GM23248 (cell line): Measurements from ENCODE around the gene CCL13. TPM values are rescaled to one million over a fixed set of nuclear protein-coding genes. Genes with fewer than 3 reads are reported as not detected.

ENCODE experiments used
- DNase-seq: peaks from one replicate; pipeline ENCODE4 v3.0.0-alpha.2; 2015
- H2AFZ ChIP-seq: fragments of 200-600 bp; sonication (generic); 2 replicates; pipeline ENCODE4 v1.6.1; 2016; ENCODE audit warnings: antibody characterized with exemption
- H3F3A ChIP-seq: fragments of 200-600 bp; sonication (generic); 2 replicates; pipeline ENCODE4 v1.6.1; 2016; ENCODE audit warnings: mild to moderate bottlenecking, antibody characterized with exemption, mixed run types; ENCODE audit not compliant: insufficient read depth
- H3K27ac ChIP-seq: fragments of 200-600 bp; sonication (generic); 2 replicates; pipeline ENCODE4 v1.5.1; 2016; ENCODE audit warnings: mild to moderate bottlenecking
- H3K27me3 ChIP-seq: fragments of 200-600 bp; sonication (generic); replicated peaks from 2 replicates; pipeline ENCODE4 v1.6.1; 2016; ENCODE audit warnings: mild to moderate bottlenecking; ENCODE audit not compliant: insufficient read depth
- H3K36me3 ChIP-seq: fragments of 200-600 bp; sonication (generic); 2 replicates; pipeline ENCODE4 v1.6.1; 2016; ENCODE audit warnings: low read depth, mild to moderate bottlenecking
- H3K4me1 ChIP-seq: fragments of 200-600 bp; sonication (generic); 2 replicates; pipeline ENCODE4 v1.6.1; 2016; ENCODE audit warnings: mild to moderate bottlenecking; ENCODE audit not compliant: insufficient read depth
- H3K4me2 ChIP-seq: fragments of 200-600 bp; sonication (generic); one replicate; pipeline ENCODE4 v1.6.1; 2016; ENCODE audit warnings: mild to moderate bottlenecking; ENCODE audit not compliant: unreplicated experiment
- H3K4me3 ChIP-seq: fragments of 200-600 bp; sonication (generic); 2 replicates; pipeline ENCODE4 v1.5.1; 2016; ENCODE audit warnings: mild to moderate bottlenecking
- H3K79me2 ChIP-seq: fragments of 200-600 bp; sonication (generic); 2 replicates; pipeline ENCODE4 v1.6.1; 2016; ENCODE audit warnings: mild to moderate bottlenecking; ENCODE audit not compliant: insufficient read depth
- H3K9ac ChIP-seq: fragments of 200-600 bp; sonication (generic); 2 replicates; pipeline ENCODE4 v1.6.1; 2016; ENCODE audit warnings: mild to moderate bottlenecking
- H3K9me2 ChIP-seq: fragments of 200-600 bp; sonication (generic); 2 replicates; pipeline ENCODE4 v1.6.1; 2016; ENCODE audit warnings: mixed run types, mild to moderate bottlenecking, moderate library complexity; ENCODE audit not compliant: insufficient read depth
- H3K9me3 ChIP-seq: fragments of 200-600 bp; sonication (generic); one replicate; pipeline ENCODE4 v1.6.1; 2017; ENCODE audit warnings: low read depth
- H4K20me1 ChIP-seq: fragments of 200-600 bp; sonication (generic); 2 replicates; pipeline ENCODE4 v1.6.0; 2016; ENCODE audit not compliant: insufficient read depth
- EZH2 ChIP-seq: fragments of 200-600 bp; sonication (generic); IDR thresholded peaks from 2 replicates; pipeline ENCODE4 v1.6.1; 2018; ENCODE audit warnings: antibody characterized with exemption, mild to moderate bottlenecking; ENCODE audit not compliant: insufficient read depth, poor library complexity, severe bottlenecking
- EZH2phosphoT487 ChIP-seq: fragments of 200-600 bp; sonication (generic); IDR thresholded peaks from 2 replicates; pipeline ENCODE4 v1.6.1; 2018; ENCODE audit warnings: antibody characterized with exemption, moderate library complexity, mild to moderate bottlenecking, low read depth; ENCODE audit not compliant: insufficient read depth
- whole genome bisulfite sequencing, 2 experiments: methylation state at CpG; one replicate each; pipeline ENCODE4 v1.1.6; 2015 to 2017; ENCODE audit warnings: low lambda C conversion rate in 2 of 2, low coverage in 1 of 2; ENCODE audit errors: missing lambda C conversion rate in 2 of 2; 5-methylcytosine and 5-hydroxymethylcytosine counted together
- in situ Hi-C: fragments of 300-500 bp; cut with MboI; formaldehyde crosslinking; loops from 2 replicates; pipeline ENCODE4 v1.15.0; 2020
- polyA plus RNA-seq: library from polyadenylated mRNA; unstranded; fragments of >200 nt; fragmentation: Nextera tagmentation; extraction: Ambion mirVana; gene quantifications from 2 replicates; pipeline ENCODE4 v1.2.1, GENCODE V29; 2016
- total RNA-seq: library from RNA; depleted of rRNA; stranded (reverse); fragments of >200 nt; shearing (Covaris generic); gene quantifications from 2 replicates; pipeline ENCODE4 v1.2.3, GENCODE V29; 2014

The CCL13 gene
- total and polyA plus RNA-seq, 2 experiments from 2014 or later: not detected

DNA sequence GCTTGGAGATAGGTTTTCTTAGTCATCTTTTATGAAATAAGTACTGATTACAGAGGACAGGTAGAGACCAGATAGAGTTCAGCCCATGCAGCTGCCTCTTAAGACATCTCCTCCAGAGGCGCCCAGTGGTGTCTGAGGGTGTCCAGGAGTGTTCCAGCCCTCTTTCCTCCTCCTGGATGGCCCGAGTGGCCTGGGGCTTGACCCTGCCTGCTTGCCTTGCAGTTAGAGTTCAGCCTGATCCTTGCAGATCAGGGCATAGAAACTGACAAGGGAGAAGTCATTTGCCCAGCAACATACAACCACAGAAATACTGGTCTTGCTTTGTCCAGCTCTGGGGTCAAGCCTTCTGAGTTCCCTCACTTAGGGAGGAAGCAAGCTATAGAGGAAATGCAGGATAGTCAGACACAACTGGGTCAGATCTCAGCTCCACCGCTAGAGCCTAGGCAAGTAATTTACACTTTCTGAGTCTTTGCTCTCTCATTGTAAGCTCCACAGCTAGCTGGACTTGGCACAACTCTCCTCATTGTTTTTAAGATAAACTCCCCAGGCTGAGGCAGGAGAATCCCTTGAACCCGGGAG lies 10.3 kb downstream of the CCL13 start:
- H3K9ac ChIP-seq: no peak overlapping the region
- 51 to 53% methylated on average over 4 of the region's 4 CpGs for WGBS, 2 experiments
- no peak overlapping the region for H3K27ac ChIP-seq
- in situ Hi-C loops: loop anchor here (10.0 kb wide), 1 partner anchor 172 kb away; no protein-coding TSS in a partner anchor
- H3K79me2 ChIP-seq: no peaks in the 10 kb centered on the region
- no peaks in the 10 kb centered on the region for H3F3A ChIP-seq
- H3K9me3 ChIP-seq: no peaks in the 10 kb centered on the region
- H3K4me3 ChIP-seq: no peak overlapping the region
- no peak overlapping the region for H2AFZ ChIP-seq
- H3K4me2 ChIP-seq: no peak overlapping the region
- no peak for TF ChIP-seq EZH2
- TF ChIP-seq EZH2phosphoT487: no peak
- H3K36me3 ChIP-seq: no peaks in the 10 kb centered on the region
- H3K4me1 ChIP-seq: no peaks in the 10 kb centered on the region
- H4K20me1 ChIP-seq: no peaks in the 10 kb centered on the region
- peaks cover 35% of the 10 kb centered on the region for H3K27me3 ChIP-seq
- no peak for DNase-seq
- H3K9me2 ChIP-seq: no peaks in the 10 kb centered on the region

DNA sequence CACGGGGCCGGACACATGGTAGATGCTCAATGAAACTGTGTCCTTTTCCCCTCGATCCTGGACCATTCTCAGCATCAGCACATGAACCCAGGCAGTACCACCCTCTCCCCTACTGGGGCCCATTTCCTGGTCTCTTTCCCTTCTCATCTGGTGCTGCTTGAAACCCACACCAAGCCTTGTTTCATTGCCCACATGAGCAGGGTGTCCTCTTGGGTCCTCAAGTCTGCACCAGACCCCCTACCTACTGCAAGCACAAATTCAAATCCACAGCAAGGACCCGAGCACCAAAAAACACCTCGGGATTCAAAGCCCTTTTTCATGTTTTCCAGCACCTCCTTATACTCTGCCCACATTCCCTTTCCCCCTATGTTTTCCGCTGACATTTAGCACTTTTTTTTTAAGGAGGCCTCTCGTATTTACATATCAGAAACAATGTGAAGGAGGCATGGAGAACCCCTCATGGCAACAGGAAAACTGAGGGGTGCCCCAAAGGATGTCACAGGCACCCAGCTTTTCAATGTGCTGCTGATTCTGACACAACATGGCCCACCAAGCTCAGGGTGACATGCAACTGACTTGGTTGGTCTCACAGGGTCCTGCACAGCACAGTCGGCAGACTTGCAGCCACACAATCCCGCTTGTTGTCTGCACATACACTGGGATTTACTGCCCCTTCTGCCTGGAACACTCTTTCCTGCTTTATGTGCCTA lies 11.4 kb downstream of the CCL13 start:
- H3K9ac ChIP-seq: no peak overlapping the region
- WGBS, 2 experiments: 23 to 27% methylated on average over 9 of the region's 9 CpGs
- H3K27me3 ChIP-seq: peaks cover 36% of the 10 kb centered on the region
- H3K79me2 ChIP-seq: no peaks in the 10 kb centered on the region
- no peak overlapping the region for H3K4me3 ChIP-seq
- no peaks in the 10 kb centered on the region for H3K9me3 ChIP-seq
- in situ Hi-C loops: loop anchor here (10.0 kb wide), 1 partner anchor 173 kb away; no protein-coding TSS in a partner anchor
- H2AFZ ChIP-seq: no peak overlapping the region
- H3F3A ChIP-seq: no peaks in the 10 kb centered on the region
- no peaks in the 10 kb centered on the region for H3K36me3 ChIP-seq
- H3K9me2 ChIP-seq: no peaks in the 10 kb centered on the region
- DNase-seq: no peak
- H3K4me1 ChIP-seq: no peaks in the 10 kb centered on the region
- no peak overlapping the region for H3K27ac ChIP-seq
- no peaks in the 10 kb centered on the region for H4K20me1 ChIP-seq
- TF ChIP-seq EZH2 (no peak), EZH2phosphoT487 (no peak)
- H3K4me2 ChIP-seq: no peak overlapping the region

DNA sequence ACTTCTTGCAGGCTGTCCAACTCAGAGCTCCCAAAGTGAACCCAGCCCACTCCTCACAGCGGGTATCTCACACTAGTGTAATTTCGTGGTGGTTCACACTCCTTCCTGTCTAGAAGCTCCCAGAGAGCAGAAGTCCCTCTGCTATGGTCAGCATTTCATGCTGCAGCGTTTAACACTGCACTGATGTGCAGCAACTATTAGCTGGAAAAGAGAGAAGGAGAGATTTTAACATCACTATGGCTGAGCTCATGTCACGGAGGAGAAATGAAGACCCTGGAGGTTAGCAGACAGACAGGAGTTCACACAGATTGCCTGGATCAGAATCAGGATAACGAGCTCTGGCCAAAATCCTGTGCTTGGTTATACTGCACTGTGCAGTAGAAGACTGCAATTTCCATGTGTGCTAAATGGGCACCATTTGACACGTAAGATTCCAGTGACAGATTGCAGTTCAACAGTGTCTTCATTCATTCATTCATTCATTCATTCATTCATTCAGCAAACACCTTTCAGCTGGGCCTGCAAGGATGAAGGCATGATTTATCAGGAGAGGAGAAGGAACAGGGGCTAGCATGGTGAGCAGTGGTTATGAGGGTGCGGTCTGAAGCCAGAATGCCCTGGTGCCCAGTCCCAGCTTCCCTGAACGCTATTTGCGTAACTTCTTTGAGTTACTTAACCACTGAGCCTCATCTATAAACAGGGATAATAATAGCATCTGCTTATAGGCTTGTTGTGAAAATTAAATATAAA lies 12.1 kb downstream of the CCL13 start:
- H3K79me2 ChIP-seq: no peaks in the 10 kb centered on the region
- H2AFZ ChIP-seq: no peak overlapping the region
- no peak overlapping the region for H3K27ac ChIP-seq
- H3K9me3 ChIP-seq: no peaks in the 10 kb centered on the region
- H3K4me2 ChIP-seq: no peak overlapping the region
- TF ChIP-seq EZH2: no peak
- TF ChIP-seq EZH2phosphoT487: no peak
- H3K27me3 ChIP-seq: peaks cover 36% of the 10 kb centered on the region
- no peaks in the 10 kb centered on the region for H4K20me1 ChIP-seq
- 39 to 41% methylated on average over 9 of the region's 9 CpGs for WGBS, 2 experiments
- no peaks in the 10 kb centered on the region for H3K4me1 ChIP-seq
- no peaks in the 10 kb centered on the region for H3K36me3 ChIP-seq
- no peaks in the 10 kb centered on the region for H3F3A ChIP-seq
- H3K4me3 ChIP-seq: no peak overlapping the region
- H3K9ac ChIP-seq: no peak overlapping the region
- DNase-seq: no peak
- no peaks in the 10 kb centered on the region for H3K9me2 ChIP-seq
- in situ Hi-C loops: loop anchor here (10.0 kb wide), 1 partner anchor 174 kb away; no protein-coding TSS in a partner anchor

DNA sequence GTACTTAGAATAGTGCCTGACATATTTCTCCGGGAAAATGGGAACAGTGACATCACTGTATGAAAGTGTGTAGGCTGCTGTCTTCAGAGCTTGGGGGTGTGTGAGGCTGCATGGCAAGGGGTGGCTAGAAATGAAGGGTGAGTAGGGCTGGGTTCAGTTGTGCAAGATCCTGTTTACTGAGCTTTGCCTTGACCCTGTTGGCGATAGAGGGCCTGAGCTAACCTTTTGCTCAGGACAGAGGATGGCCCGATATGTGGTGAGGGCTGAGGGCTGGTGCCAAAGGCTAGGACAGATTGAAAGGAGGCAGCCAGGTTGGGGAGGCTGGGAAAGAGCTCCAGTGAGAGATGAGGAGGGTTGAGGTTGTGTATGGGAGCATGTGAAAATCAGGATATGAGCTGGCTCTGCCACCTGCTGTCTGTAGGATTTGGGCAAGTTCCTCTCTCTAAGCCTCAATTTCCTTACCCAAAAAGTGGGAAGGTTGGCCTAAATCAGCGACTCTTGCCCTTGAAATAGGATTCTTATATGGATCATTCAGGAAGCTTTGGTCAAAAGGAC lies 12.7 kb downstream of the CCL13 start:
- Histone ChIP-seq H3K27ac (no peak overlapping the region), H3K4me1 (no peaks in the 10 kb centered on the region), H3K9me3 (no peaks in the 10 kb centered on the region), H3K4me2 (no peak overlapping the region), H3K27me3 (peaks cover 33% of the 10 kb centered on the region), H3K4me3 (no peak overlapping the region), H3K36me3 (no peaks in the 10 kb centered on the region), H3K79me2 (no peaks in the 10 kb centered on the region), H3K9me2 (no peaks in the 10 kb centered on the region), H3K9ac (no peak overlapping the region), H2AFZ (no peak overlapping the region), H3F3A (no peaks in the 10 kb centered on the region), H4K20me1 (no peaks in the 10 kb centered on the region)
- DNase-seq: no peak
- TF ChIP-seq EZH2phosphoT487 (no peak), EZH2 (no peak)
- WGBS, 2 experiments: 45 to 46% methylated on average over 4 of the region's 4 CpGs
- in situ Hi-C loops: loop anchor here (10.0 kb wide), 1 partner anchor 174 kb away; no protein-coding TSS in a partner anchor
